GM21360 (cell line): Measurements from ENCODE around the gene ANXA2.
"Not testable (repeated sequence)": the region's sequence is repeated elsewhere in the genome, so short reads cannot be mapped to it uniquely, and the experiment has no call there.

Experiments
- ATAC-seq: cut with Tn5 transposase; IDR thresholded peaks from one replicate; pipeline ENCODE4 v1.9.1; 2021; ENCODE audit warnings: mild to moderate bottlenecking, moderate library complexity; ENCODE audit not compliant: unreplicated experiment

ANXA2 gene

GRCh38 chr15:60397772-60398445 is at the start of gene ANXA2:
ANXA2 (minus strand) TSS chr15:60397986; CDS start chr15:60386075, 11,911 bp downstream.
- ATAC-seq: peak; percentile 53

GRCh38 chr15:60444289-60444912 is 46.6 kb upstream of the ANXA2 start:
- ATAC-seq: no peak

GRCh38 chr15:60442763-60443162 is 45.0 kb upstream of the ANXA2 start:
- ATAC-seq: no peak

- no peak for ATAC-seq
Observed at GRCh38 chr15:60442031-60442650, 44.4 kb upstream of the ANXA2 start.

- no peak for ATAC-seq
Observed at GRCh38 chr15:60441331-60441730, 43.5 kb upstream of the ANXA2 start.

GRCh38 chr15:60438646-60439045 is 40.9 kb upstream of the ANXA2 start:
- ATAC-seq: no peak

- no peak for ATAC-seq
Observed at GRCh38 chr15:60428935-60429334, 31.1 kb upstream of the ANXA2 start.

- ATAC-seq: no peak
Observed at GRCh38 chr15:60426870-60427508, 29.2 kb upstream of the ANXA2 start.

- ATAC-seq: no peak
Observed at GRCh38 chr15:60425461-60425860, 27.7 kb upstream of the ANXA2 start.

GRCh38 chr15:60424006-60424405 is 26.2 kb upstream of the ANXA2 start:
- no peak for ATAC-seq

GRCh38 chr15:60423537-60423936 is 25.8 kb upstream of the ANXA2 start:
- ATAC-seq: no peak

- ATAC-seq: no peak
Observed at GRCh38 chr15:60421544-60421943, 23.8 kb upstream of the ANXA2 start.

GRCh38 chr15:60420203-60420716 is 22.5 kb upstream of the ANXA2 start:
- ATAC-seq: no peak

- ATAC-seq: no peak
Observed at GRCh38 chr15:60419753-60420152, 22.0 kb upstream of the ANXA2 start.

- no peak for ATAC-seq
Observed at GRCh38 chr15:60418096-60418495, 20.3 kb upstream of the ANXA2 start.

GRCh38 chr15:60417112-60417511 is 19.3 kb upstream of the ANXA2 start:
- no peak for ATAC-seq

GRCh38 chr15:60416484-60416883 is 18.7 kb upstream of the ANXA2 start:
- ATAC-seq: no peak

GRCh38 chr15:60414016-60414682 is 16.4 kb upstream of the ANXA2 start:
- no peak for ATAC-seq

- ATAC-seq: no peak
Observed at GRCh38 chr15:60413231-60413824, 15.5 kb upstream of the ANXA2 start.

GRCh38 chr15:60412807-60413206 is 15.0 kb upstream of the ANXA2 start:
- ATAC-seq: not testable (repeated sequence)
